ENCODE measurements around the gene HDAC4. TPM values are rescaled to one million over a fixed set of nuclear protein-coding genes. Genes with fewer than 3 reads are reported as not detected.

Gene HDAC4
- total RNA-seq, 1 experiment from 2014 or later = 32.0 TPM

GRCh38 chr2:239146011-239146641 is 254.7 kb downstream of the HDAC4 start:
- Histone ChIP-seq H3K79me1 (ENCODE audit: insufficient read depth, low read depth, low read length, poor library complexity, severe bottlenecking) (no peaks in the 10 kb centered on the region), H2BK12ac (ENCODE audit: insufficient read length, low read depth, low read length) (no peak overlapping the region), H4K20me1 (ENCODE audit: control insufficient read depth, insufficient read depth, insufficient read length) (no peaks in the 10 kb centered on the region), H3K18ac (ENCODE audit: insufficient read length, low read depth, low read length) (no peak overlapping the region), H4K8ac (replicated peaks; ENCODE audit: insufficient read length, low read depth, low read length) (no peak overlapping the region), H2BK15ac (ENCODE audit: low read depth, low read length) (no peak overlapping the region), H2BK120ac (ENCODE audit: low read depth, low read length, poor library complexity, severe bottlenecking) (no peak overlapping the region), H3K4me1 (ENCODE audit: insufficient read depth, low read length) (no peaks in the 10 kb centered on the region), H3K23ac (ENCODE audit: insufficient read length, low read depth, low read length) (no peak overlapping the region), H2BK20ac (ENCODE audit: low read depth, low read length, poor library complexity, severe bottlenecking) (no peak overlapping the region), H2AK5ac (ENCODE audit: insufficient read length, low read length) (no peak overlapping the region), H3K56ac (ENCODE audit: insufficient read length, low read depth, low read length) (no peak overlapping the region), H3K14ac (ENCODE audit: insufficient read depth, low read length) (no peak overlapping the region), H3T11ph (ENCODE audit: low read length) (no peak overlapping the region), H3K27ac (ENCODE audit: insufficient read length, low read depth, low read length) (no peak overlapping the region), H4K91ac (ENCODE audit: insufficient read length, low read depth, low read length) (no peak overlapping the region), H3K4me2 (ENCODE audit: insufficient read depth, insufficient read length, low read length) (no peak overlapping the region), H3K4ac (ENCODE audit: low read depth, low read length) (no peak overlapping the region), H3K9me3 (ENCODE audit: control insufficient read depth, low read depth, low read length) (no peaks in the 10 kb centered on the region), H3K23me2 (ENCODE audit: insufficient read length, low read depth, low read length, poor library complexity, severe bottlenecking) (no peaks in the 10 kb centered on the region), H2AFZ (ENCODE audit: low read length) (no peak overlapping the region), H3K79me2 (ENCODE audit: insufficient read depth, low read length) (no peaks in the 10 kb centered on the region), H3K27me3 (ENCODE audit: insufficient read depth, low read length) (no peaks in the 10 kb centered on the region), H4K5ac (ENCODE audit: insufficient read length, low read depth, low read length) (no peak overlapping the region), H2BK5ac (ENCODE audit: insufficient read length, low read length) (no peak overlapping the region), H3K9ac (ENCODE audit: extremely low read depth, insufficient read length, low read length) (no peak overlapping the region)
- H3K4me1 Mint-ChIP-seq = no peaks in the 10 kb centered on the region
- H3K36me3 Mint-ChIP-seq (ENCODE audit: insufficient read depth in 1 of 3, low read depth in 3 of 3) = peaks cover 9 to 47% (median 38%) of the 10 kb centered on the region in 3 experiments; a peak in 6 of 7 replicates
- H3K4me3 Mint-ChIP-seq = no peak overlapping the region
- no peak for DNase-seq
- TF ChIP-seq CTCF (conservative IDR thresholded peaks at IDR 0.05) = no peak
- no peaks in the 10 kb centered on the region for H3K27me3 Mint-ChIP-seq (ENCODE audit: low read depth)
- H3K9me3 Mint-ChIP-seq = no peaks in the 10 kb centered on the region; a peak in 1 of 5 replicates
- WGBS (ENCODE audit: extremely low coverage, insufficient read length, low lambda C conversion rate) = no CpG with 5 or more reads among the region's 19 CpGs
- no peak overlapping the region for H3K27ac Mint-ChIP-seq
